A673 (cell line): ENCODE data around the gene HTR3A.

ENCODE experiments used
- CTCF ChIP-seq: fragments of 300-800, 200-600 bp; sonication (generic); conservative IDR thresholded peaks from 2 replicates; pipeline ENCODE4 v1.5.1; 2017; ENCODE audit warnings: low read depth, mild to moderate bottlenecking, antibody characterized with exemption, low read length, moderate library complexity, mixed read lengths
- EZH2 ChIP-seq: fragments of 200-600 bp; sonication (generic); IDR thresholded peaks from 2 replicates; pipeline ENCODE4 v1.6.1; 2017; ENCODE audit warnings: borderline replicate concordance, low read depth, mild to moderate bottlenecking, mixed read lengths, antibody characterized with exemption, low read length; ENCODE audit not compliant: poor library complexity, severe bottlenecking

- TF ChIP-seq EZH2: no peak
- no peak for TF ChIP-seq CTCF
Observed at GRCh38 chr11:114000526-114000925, 25.6 kb downstream of the HTR3A start.
